SK-N-SH (cell line): Measurements from ENCODE around the gene ASMTL. TPM values are rescaled to one million over a fixed set of nuclear protein-coding genes. Genes with fewer than 3 reads are reported as not detected.

Source experiments
- CTCF ChIA-PET: fragments of 300-600, 350-600 bp; formaldehyde crosslinking; extraction: SDS; loops from one replicate; lab custom pipeline; 2021; lab: Yijun Ruan, JAX
- POLR2A ChIA-PET: fragments of 350-600 bp; sonication (Branson Sonifier 250); formaldehyde crosslinking; extraction: SDS; loops from one replicate; lab custom pipeline; 2020; ENCODE audit warnings: antibody characterized with exemption, inconsistent platforms; lab: Yijun Ruan, JAX
- DNase-seq: peaks from one replicate; pipeline ENCODE4 v3.0.0; 2012
- H2AFZ ChIP-seq: fragments of 200-600 bp; sonication (generic); 2 replicates; pipeline ENCODE4 v1.8.1; 2016; ENCODE audit warnings: antibody characterized with exemption, mild to moderate bottlenecking, low read depth
- H3F3A ChIP-seq: fragments of 200-600 bp; sonication (generic); replicated peaks from 2 replicates; pipeline ENCODE3; 2016; ENCODE audit warnings: antibody characterized with exemption, mild to moderate bottlenecking; ENCODE audit not compliant: insufficient read depth
- H3K27ac ChIP-seq, 2 experiments: fragments of 200-500 bp in 1 of 2; fragments of 200-600 bp in 1 of 2; sonication (Bioruptor generic) in 1 of 2; sonication (generic), shearing (Covaris generic) in 1 of 2; 2 replicates each; pipeline versions ENCODE4 v1.5.1 to v1.6.1; 2014 to 2016; ENCODE audit warnings: low read depth in 2 of 2, inconsistent platforms in 1 of 2, low read length in 1 of 2, mild to moderate bottlenecking in 1 of 2, mixed read lengths in 1 of 2
- H3K27me3 ChIP-seq: fragments of 200-600 bp; sonication (generic), shearing (Covaris generic); 2 replicates; pipeline ENCODE4 v1.6.1; 2016; ENCODE audit warnings: mixed run types; ENCODE audit not compliant: insufficient read depth
- H3K36me3 ChIP-seq, 2 experiments: fragments of 200-500 bp in 1 of 2; fragments of 200-600 bp in 1 of 2; sonication (Bioruptor generic) in 1 of 2; sonication (generic) in 1 of 2; replicated peaks in 1 of 2; 2 replicates each; pipeline versions ENCODE3 to v1.5.1; 2014 to 2016; ENCODE audit warnings: low read length in 1 of 2, mild to moderate bottlenecking in 1 of 2; ENCODE audit not compliant: insufficient read depth in 2 of 2, control insufficient read depth in 1 of 2
- H3K4me1 ChIP-seq, 2 experiments: fragments of 200-500 bp in 1 of 2; fragments of 200-600 bp in 1 of 2; sonication (Bioruptor generic) in 1 of 2; sonication (generic), shearing (Covaris generic) in 1 of 2; 2 replicates each; pipeline versions ENCODE4 v1.5.1 to v1.6.1; 2014 to 2016; ENCODE audit warnings: low read depth in 1 of 2, low read length in 1 of 2, mixed run types in 1 of 2; ENCODE audit not compliant: insufficient read depth in 2 of 2, control insufficient read depth in 1 of 2
- H3K4me2 ChIP-seq: fragments of 200-600 bp; sonication (generic), shearing (Covaris generic); 2 replicates; pipeline ENCODE4 v1.6.1; 2017; ENCODE audit warnings: mixed run types
- H3K4me3 ChIP-seq, 2 experiments: fragments of 200-500 bp in 1 of 2; fragments of 200-600 bp in 1 of 2; sonication (Bioruptor generic) in 1 of 2; sonication (generic), shearing (Covaris generic) in 1 of 2; 2 replicates each; pipeline versions ENCODE4 v1.5.1 to v1.8.1; 2014 to 2016; ENCODE audit warnings: low read depth in 2 of 2, inconsistent platforms in 1 of 2, low read length in 1 of 2, mild to moderate bottlenecking in 1 of 2, mixed read lengths in 1 of 2, moderate library complexity in 1 of 2
- H3K79me2 ChIP-seq: fragments of 200-600 bp; sonication (generic); 2 replicates; pipeline ENCODE4 v1.8.1; 2017; ENCODE audit warnings: mild to moderate bottlenecking; ENCODE audit not compliant: insufficient read depth
- H3K9ac ChIP-seq: fragments of 200-600 bp; sonication (generic); 2 replicates; pipeline ENCODE4 v1.6.1; 2017; ENCODE audit warnings: mixed run types
- H3K9me2 ChIP-seq: fragments of 200-600 bp; sonication (generic); 2 replicates; pipeline ENCODE4 v1.6.1; 2017; ENCODE audit warnings: mixed run types
- H3K9me3 ChIP-seq: fragments of 200-600 bp; sonication (generic); 2 replicates; pipeline ENCODE4 v1.6.1; 2017; ENCODE audit warnings: mixed run types, mild to moderate bottlenecking, moderate library complexity
- H4K20me1 ChIP-seq: fragments of 200-600 bp; sonication (generic); 2 replicates; pipeline ENCODE4 v1.6.1; 2017; ENCODE audit warnings: mild to moderate bottlenecking, mixed run types; ENCODE audit not compliant: insufficient read depth
- CTCF ChIP-seq: fragments of 200-600 bp; sonication (generic); IDR thresholded peaks from 2 replicates; pipeline ENCODE4 v1.6.1; 2017; ENCODE audit warnings: antibody characterized with exemption, mild to moderate bottlenecking, moderate library complexity
- FOSL2 ChIP-seq: IDR thresholded peaks from 2 replicates; pipeline ENCODE4 v1.4.0; 2012; ENCODE audit warnings: low read depth, mild to moderate bottlenecking, moderate library complexity, borderline replicate concordance
- FOXJ3 ChIP-seq: sonication (generic); formaldehyde crosslinking; IDR thresholded peaks from 2 replicates; pipeline ENCODE4 v1.5.1; 2020; ENCODE audit warnings: mild to moderate bottlenecking, missing genetic modification reagents
- GABPA ChIP-seq: IDR thresholded peaks from 2 replicates; pipeline ENCODE4 v1.4.0; 2012; ENCODE audit warnings: low read depth, mild to moderate bottlenecking
- GATA2 ChIP-seq: sonication (generic); formaldehyde crosslinking; IDR thresholded peaks from 2 replicates; pipeline ENCODE4 v1.5.0; 2020; ENCODE audit warnings: mild to moderate bottlenecking, missing genetic modification reagents
- MAX ChIP-seq: IDR thresholded peaks from 2 replicates; pipeline ENCODE4 v1.4.0; 2012; ENCODE audit warnings: low read depth
- NFIC ChIP-seq: IDR thresholded peaks from 2 replicates; pipeline ENCODE4 v1.4.0; 2012; ENCODE audit warnings: borderline replicate concordance
- REST ChIP-seq: IDR thresholded peaks from 2 replicates; pipeline ENCODE4 v1.6.1; 2012; ENCODE audit warnings: mild to moderate bottlenecking, low read depth, low read length, moderate library complexity
- SMC3 ChIP-seq: IDR thresholded peaks from 2 replicates; pipeline ENCODE4 v1.6.1; 2012; ENCODE audit warnings: low read depth, low read length, improper control_type of control experiment
- WGBS: methylation state at CpG from one replicate; pipeline ENCODE4 v1.1.6; 2017; ENCODE audit warnings: low lambda C conversion rate; 5-methylcytosine and 5-hydroxymethylcytosine counted together
- polyA plus RNA-seq, 3 experiments: library from polyadenylated mRNA; depleted of rRNA; stranded (reverse); fragments of >200 nt; gene quantifications; 2 replicates each; pipeline ENCODE4 v1.2.3, GENCODE V29; 2012

Gene ASMTL
- polyA plus RNA-seq, 1 of the 3 experiments (the other 2 are of a cell fraction) = 37.7 TPM

- TF ChIP-seq CTCF (no peak), GATA2 (no peak), REST (no peak)
These were observed 13.5 kb upstream of the ASMTL start (continued) for GRCh38 chrX:1466232-1466661.

- no peak overlapping the region for H3K4me2 ChIP-seq
- TF ChIP-seq FOSL2 = no peak
- no peak for TF ChIP-seq SMC3
- TF ChIP-seq NFIC = no peak
- TF ChIP-seq FOXJ3 (CRISPR knock-in tag) = no peak
- TF ChIP-seq GATA2 = no peak
- no peak for TF ChIP-seq MAX
- no peak for TF ChIP-seq GABPA
- TF ChIP-seq, all 33 proteins: peak for 0
- Histone ChIP-seq H4K20me1 (no peaks in the 10 kb centered on the region), H3K9ac (no peak overlapping the region), H2AFZ (no peak overlapping the region), H3K4me1 (peaks cover 0 to 10% of the 10 kb centered on the region in 2 experiments; a peak in 1 of 4 replicates), H3K4me3 (no peak overlapping the region), H3K9me3 (no peaks in the 10 kb centered on the region), H3K9me2 (no peaks in the 10 kb centered on the region), H3K79me2 (no peaks in the 10 kb centered on the region), H3K27me3 (peaks cover 35% of the 10 kb centered on the region; the same call in 1 of the 2 replicates), H3K27ac (no peak overlapping the region), H3F3A (peaks cover 15% of the 10 kb centered on the region), H3K36me3 (no peaks in the 10 kb centered on the region)
- ChIA-PET CTCF (no interaction called here), POLR2A (no interaction called here)
- DNase-seq = no peak
- 19% methylated on average over 31 of the region's 75 CpGs for WGBS
These were observed 12.8 kb upstream of the ASMTL start for GRCh38 chrX:1465286-1466231.
